Left ventricle myocardium inferior (tissue), 1 donor: ENCODE measurements around the gene SNAPC5. TPM values are rescaled to one million over a fixed set of nuclear protein-coding genes. Genes with fewer than 3 reads are reported as not detected.

Source experiments
- DNase-seq: peaks from one replicate; pipeline ENCODE4 v3.0.0-alpha.2; 2020
- H3K27ac ChIP-seq: fragments of 200-600 bp; replicated peaks from 2 replicates; pipeline ENCODE4 v1.8.0; 2021
- H3K27me3 ChIP-seq: fragments of 200-600 bp; 2 replicates; pipeline ENCODE4 v1.8.0; 2021; ENCODE audit warnings: low read depth
- H3K36me3 ChIP-seq: fragments of 200-600 bp; 2 replicates; pipeline ENCODE4 v1.8.0; 2021
- H3K4me1 ChIP-seq: fragments of 200-600 bp; 2 replicates; pipeline ENCODE4 v1.8.0; 2021
- H3K4me3 ChIP-seq: fragments of 200-600 bp; 2 replicates; pipeline ENCODE4 v1.8.0; 2021; ENCODE audit warnings: mild to moderate bottlenecking, moderate library complexity
- H3K9me3 ChIP-seq: fragments of 200-600 bp; replicated peaks from 2 replicates; pipeline ENCODE4 v1.8.0; 2021
- intact Hi-C: fragments of 100-400 bp; cut with micrococcal nuclease; formaldehyde crosslinking; loops from one replicate; pipeline ENCODE4 v1.11.0; 2022
- total RNA-seq: library from RNA; stranded (reverse); fragmentation: NEBNext Ultra II Directional; extraction: Animal tissue kit (Norgen Biotek cat#: 25700); gene quantifications from one replicate; pipeline ENCODE4 v1.2.1, GENCODE V29; 2021
- TF ChIP-seq, protein P1 (sequence below): fragments of 200-600 bp; IDR thresholded peaks from 2 replicates; pipeline ENCODE4 v1.8.0; 2021; ENCODE audit warnings: antibody characterized with exemption, mild to moderate bottlenecking, borderline replicate concordance
- donor health status: DM: no; HTN: yes; CAD: no; lungs with severe emphysema.

Gene SNAPC5
- total RNA-seq, 1 donor from 2014 or later, result 40.9 TPM

DNA sequence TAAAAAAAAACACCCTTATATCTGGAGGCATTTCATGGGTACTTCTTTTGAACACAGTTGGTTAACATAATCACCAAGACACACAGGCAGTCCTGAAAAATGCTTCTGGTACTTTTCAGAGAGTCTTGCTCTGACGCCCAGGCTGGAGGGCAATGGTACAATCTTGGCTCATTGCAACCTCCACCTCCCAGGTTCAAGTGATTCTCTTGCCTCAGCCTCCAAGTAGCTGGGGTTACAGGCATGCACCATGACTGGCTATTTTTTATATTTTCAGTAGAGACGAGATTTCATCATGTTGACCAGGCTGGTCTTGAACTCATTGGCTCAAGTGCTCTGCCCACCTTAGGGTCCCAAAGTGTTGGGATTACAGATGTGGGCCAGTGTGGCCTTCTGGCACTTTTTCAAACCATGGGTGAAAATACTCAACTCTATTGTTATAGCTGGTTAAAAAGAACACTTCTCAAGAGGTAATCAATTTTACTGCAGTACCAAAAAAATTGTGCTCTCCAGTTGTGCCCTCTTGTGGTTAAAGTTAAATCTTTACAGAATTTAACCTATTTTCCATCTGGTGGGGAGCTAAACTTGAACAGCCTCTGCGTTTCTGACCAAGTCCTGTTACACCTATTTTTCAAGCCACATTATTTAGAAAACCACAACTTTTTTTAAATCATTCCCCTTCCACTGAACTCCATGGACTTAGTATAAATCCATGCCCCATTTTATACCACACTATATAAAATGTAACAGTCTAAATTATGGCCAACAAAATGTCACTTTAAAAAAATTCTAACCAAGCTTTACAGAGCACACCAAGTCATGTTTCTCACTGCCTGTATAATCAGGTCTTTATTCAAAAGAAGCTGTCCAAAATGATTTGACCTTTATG is 1.2 kb upstream of the SNAPC5 start:
- DNase-seq, result no peak
- intact Hi-C loops, result loop anchor here (5.0 kb wide), 1 partner anchor 111 kb away; the partner anchor contains the start of gene MAP2K1
- H3K4me1 ChIP-seq, result peaks cover 60% of the 10 kb centered on the region

DNA sequence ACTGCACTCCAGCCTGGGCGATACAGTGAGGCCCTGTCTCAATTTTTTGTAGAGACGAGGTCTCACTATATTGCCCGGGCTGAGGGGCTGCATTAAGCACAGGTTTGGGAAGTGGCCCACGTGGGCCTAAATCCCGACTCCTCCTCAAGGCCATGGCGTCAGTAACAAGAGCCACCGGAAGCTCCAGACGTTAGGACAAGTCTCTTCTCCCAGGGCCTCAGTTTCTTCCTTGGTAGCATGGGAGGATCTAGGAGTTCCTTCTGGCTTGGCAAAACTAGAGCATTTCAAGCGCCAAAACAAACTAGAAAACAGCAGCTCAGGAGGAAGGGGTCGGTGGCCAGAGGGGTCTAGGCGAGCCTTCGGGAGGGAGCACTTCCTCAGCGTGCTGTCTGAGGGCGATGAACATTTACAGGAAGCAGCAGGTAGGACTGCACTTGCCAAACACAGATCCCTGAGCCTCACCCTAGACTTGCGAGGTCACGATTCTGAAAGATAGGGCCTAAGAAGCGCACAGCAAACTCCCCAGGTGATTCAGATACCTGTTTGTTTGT is 536 bp downstream of the SNAPC5 start:
- H3K4me3 ChIP-seq, result peak overlapping the region; percentile 95
- H3K36me3 ChIP-seq, result peaks cover 79% of the 10 kb centered on the region
- H3K27me3 ChIP-seq, result no peaks in the 10 kb centered on the region
- DNase-seq, result no peak
- peak overlapping the region; percentile 92 for H3K27ac ChIP-seq
- H3K9me3 ChIP-seq, result no peaks in the 10 kb centered on the region
- peaks cover 44% of the 10 kb centered on the region for H3K4me1 ChIP-seq
- intact Hi-C loops, result loop anchor here (5.0 kb wide), 1 partner anchor 110 kb away; the partner anchor contains the start of gene MAP2K1
- TF ChIP-seq, protein P1, sequence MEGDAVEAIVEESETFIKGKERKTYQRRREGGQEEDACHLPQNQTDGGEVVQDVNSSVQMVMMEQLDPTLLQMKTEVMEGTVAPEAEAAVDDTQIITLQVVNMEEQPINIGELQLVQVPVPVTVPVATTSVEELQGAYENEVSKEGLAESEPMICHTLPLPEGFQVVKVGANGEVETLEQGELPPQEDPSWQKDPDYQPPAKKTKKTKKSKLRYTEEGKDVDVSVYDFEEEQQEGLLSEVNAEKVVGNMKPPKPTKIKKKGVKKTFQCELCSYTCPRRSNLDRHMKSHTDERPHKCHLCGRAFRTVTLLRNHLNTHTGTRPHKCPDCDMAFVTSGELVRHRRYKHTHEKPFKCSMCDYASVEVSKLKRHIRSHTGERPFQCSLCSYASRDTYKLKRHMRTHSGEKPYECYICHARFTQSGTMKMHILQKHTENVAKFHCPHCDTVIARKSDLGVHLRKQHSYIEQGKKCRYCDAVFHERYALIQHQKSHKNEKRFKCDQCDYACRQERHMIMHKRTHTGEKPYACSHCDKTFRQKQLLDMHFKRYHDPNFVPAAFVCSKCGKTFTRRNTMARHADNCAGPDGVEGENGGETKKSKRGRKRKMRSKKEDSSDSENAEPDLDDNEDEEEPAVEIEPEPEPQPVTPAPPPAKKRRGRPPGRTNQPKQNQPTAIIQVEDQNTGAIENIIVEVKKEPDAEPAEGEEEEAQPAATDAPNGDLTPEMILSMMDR, result no peak

More for the DNA sequence above, 1.2 kb upstream of the SNAPC5 start:
- Histone ChIP-seq H3K4me3 (no peak overlapping the region), H3K27me3 (no peaks in the 10 kb centered on the region), H3K27ac (peak overlapping the region; percentile 92), H3K36me3 (peaks cover 77% of the 10 kb centered on the region), H3K9me3 (no peaks in the 10 kb centered on the region)
- TF ChIP-seq, protein P1, result peak; percentile 48

DNA sequence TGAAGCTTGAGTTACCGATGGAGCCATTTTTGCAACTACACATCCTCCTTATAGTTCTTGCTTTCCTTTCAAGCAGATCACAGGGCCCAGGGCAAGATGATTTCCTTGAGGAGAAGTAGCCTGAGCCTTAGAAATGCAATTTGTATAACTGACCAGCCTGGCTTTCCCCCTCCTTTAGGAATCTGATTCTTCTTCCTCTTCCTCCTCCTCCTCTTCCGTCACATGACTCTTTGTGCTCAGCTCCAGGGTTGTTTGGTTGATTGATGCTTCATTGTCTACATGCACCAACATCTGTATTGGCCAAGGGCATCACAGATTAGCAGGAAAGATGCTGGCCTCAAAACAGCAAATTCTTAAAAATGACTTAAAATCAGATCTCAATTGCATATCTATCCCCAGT is 3.3 kb downstream of the SNAPC5 start:
- Histone ChIP-seq H3K4me3 (no peak overlapping the region), H3K36me3 (peaks cover 78% of the 10 kb centered on the region), H3K9me3 (no peaks in the 10 kb centered on the region), H3K4me1 (peaks cover 47% of the 10 kb centered on the region), H3K27me3 (no peaks in the 10 kb centered on the region), H3K27ac (no peak overlapping the region)
- intact Hi-C loops, result no loop called here
- DNase-seq, result no peak
- TF ChIP-seq, protein P1, result no peak

DNA sequence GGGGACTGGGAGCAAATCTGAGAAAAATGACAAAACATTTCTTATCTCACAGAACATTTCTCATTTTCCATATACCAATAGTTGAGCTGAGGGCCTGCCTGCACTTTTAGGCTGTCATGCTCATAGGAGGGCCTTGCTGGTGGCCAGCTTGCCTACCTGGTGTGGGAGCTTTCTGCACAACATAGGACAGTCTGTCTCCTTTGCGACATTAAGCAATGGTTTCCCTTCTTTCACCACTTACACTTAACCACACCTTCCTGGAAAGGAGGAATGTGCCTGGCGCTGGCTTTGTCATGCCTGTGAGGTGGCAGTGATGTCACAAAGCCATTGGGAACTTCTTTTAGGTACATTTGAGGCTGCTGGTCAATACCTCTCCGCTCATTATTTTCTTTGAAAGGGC is 5.7 kb downstream of the SNAPC5 start:
- H3K9me3 ChIP-seq, result no peaks in the 10 kb centered on the region
- peaks cover 27% of the 10 kb centered on the region for H3K4me1 ChIP-seq
- intact Hi-C loops, result no loop called here
- H3K36me3 ChIP-seq, result peaks cover 86% of the 10 kb centered on the region
- H3K27ac ChIP-seq, result no peak overlapping the region
- TF ChIP-seq, protein P1, result no peak
- no peak overlapping the region for H3K4me3 ChIP-seq
- no peaks in the 10 kb centered on the region for H3K27me3 ChIP-seq
- no peak for DNase-seq

DNA sequence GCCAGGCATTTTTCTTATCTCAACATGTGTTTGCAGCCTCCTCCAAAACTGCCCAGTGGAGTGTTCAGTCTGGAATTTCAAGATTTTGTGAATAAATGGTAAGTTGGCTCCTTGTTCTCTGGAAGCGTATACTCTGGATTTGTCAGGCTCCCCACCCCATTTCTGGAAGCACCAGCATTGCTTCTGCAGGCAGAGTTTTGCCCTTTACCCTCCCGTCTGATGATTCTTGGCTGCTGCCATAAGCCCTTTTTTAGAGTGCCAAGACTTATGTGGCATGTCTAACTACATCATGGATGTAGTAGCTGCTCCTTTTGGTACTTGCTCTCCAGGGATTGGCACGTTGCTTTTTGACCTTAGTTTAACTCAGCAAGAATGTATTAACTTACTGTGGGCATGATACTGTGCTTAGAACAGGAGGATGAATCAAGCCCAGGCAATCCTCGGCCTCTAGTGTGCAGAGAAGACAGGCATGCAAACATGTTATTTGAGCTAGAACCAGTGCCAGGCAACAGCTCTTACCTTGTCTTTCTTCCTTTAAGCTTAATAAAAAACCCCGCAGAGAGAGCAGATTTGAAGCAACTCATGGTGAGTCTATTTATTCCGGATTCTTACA is 8.3 kb downstream of the SNAPC5 start:
- H3K4me1 ChIP-seq, result peaks cover 6% of the 10 kb centered on the region
- intact Hi-C loops, result no loop called here
- H3K27ac ChIP-seq, result no peak overlapping the region
- no peak for DNase-seq
- TF ChIP-seq, protein P1, result no peak
- no peak overlapping the region for H3K4me3 ChIP-seq
- H3K36me3 ChIP-seq, result peaks cover 84% of the 10 kb centered on the region
- H3K9me3 ChIP-seq, result no peaks in the 10 kb centered on the region
- no peaks in the 10 kb centered on the region for H3K27me3 ChIP-seq
